Endothelial cell (in vitro differentiated cells): Measurements from ENCODE around the gene PCDH1. TPM values are rescaled to one million over a fixed set of nuclear protein-coding genes. Genes with fewer than 3 reads are reported as not detected.

Experiments used
- DNase-seq: peaks from one replicate; pipeline ENCODE4 v3.0.0; 2021; ENCODE audit warnings: low spot score
- H3K27ac Mint-ChIP-seq: one replicate; pipeline ENCODE4 v1.8.0; 2021; ENCODE audit warnings: mixed read lengths, inconsistent platforms; ENCODE audit not compliant: unreplicated experiment
- H3K27me3 Mint-ChIP-seq: one replicate; pipeline ENCODE4 v1.8.0; 2021; ENCODE audit warnings: mild to moderate bottlenecking, moderate library complexity, mixed read lengths, inconsistent platforms; ENCODE audit not compliant: unreplicated experiment
- H3K36me3 Mint-ChIP-seq: one replicate; pipeline ENCODE4 v1.8.0; 2021; ENCODE audit warnings: mild to moderate bottlenecking, low read depth, mixed read lengths, inconsistent platforms; ENCODE audit not compliant: unreplicated experiment
- H3K4me1 Mint-ChIP-seq: one replicate; pipeline ENCODE4 v1.8.0; 2021; ENCODE audit warnings: mild to moderate bottlenecking, mixed read lengths, inconsistent platforms; ENCODE audit not compliant: unreplicated experiment
- H3K4me3 Mint-ChIP-seq: one replicate; pipeline ENCODE4 v1.8.0; 2021; ENCODE audit warnings: mild to moderate bottlenecking, mixed read lengths, inconsistent platforms; ENCODE audit not compliant: unreplicated experiment
- H3K9me3 Mint-ChIP-seq: one replicate; pipeline ENCODE4 v1.8.0; 2021; ENCODE audit warnings: mixed read lengths, inconsistent platforms; ENCODE audit not compliant: unreplicated experiment
- total RNA-seq: library from RNA; stranded (reverse); fragmentation: NEBNext Ultra II Directional; extraction: Animal tissue kit (Norgen Biotek cat#: 25700); gene quantifications from one replicate; pipeline ENCODE4 v1.2.1, GENCODE V29; 2021; ENCODE audit not compliant: unreplicated experiment
- TF ChIP-seq, protein P1 (sequence below): fragments of 200-600 bp; sonication (generic); IDR thresholded peaks from one replicate; pipeline ENCODE4 v1.5.0; 2021; ENCODE audit warnings: antibody characterized with exemption; ENCODE audit not compliant: unreplicated experiment

Gene PCDH1
- total RNA-seq, 1 donor from 2014 or later = 140 TPM

DNA sequence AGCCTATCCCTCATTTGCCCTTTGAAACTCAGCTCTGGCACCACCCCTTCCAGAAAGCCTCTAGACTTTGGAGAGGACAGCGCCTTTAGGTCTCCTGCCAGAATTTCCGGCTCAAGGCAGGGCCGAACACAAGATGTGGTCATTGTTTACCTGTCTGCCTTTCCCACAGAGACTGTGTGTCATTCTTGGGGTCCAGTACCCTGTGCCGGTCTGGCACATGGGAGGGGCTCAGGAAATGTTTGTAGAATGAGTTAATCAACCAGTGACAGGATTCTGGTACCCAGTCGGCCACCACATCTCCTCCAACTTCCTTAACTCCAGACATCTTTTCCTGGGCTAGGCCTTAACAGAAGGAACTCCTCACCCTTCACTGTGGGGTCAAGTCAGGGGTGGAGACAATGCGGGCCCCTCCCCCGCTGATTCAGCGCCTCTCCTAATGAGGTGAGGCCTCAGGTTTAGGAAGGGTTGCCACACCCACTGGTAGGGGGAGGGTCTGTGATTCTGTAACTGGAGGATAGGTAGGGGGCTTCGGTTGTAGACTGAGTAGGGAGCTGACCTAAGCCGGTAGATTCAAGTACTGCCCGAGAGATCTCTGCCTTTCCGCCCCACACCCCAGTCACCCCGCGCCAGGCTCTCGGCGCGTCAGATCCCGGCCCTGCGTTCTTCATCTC, 29.3 kb downstream of the PCDH1 start:
- H3K4me3 Mint-ChIP-seq = peak overlapping the region; percentile 51
- DNase-seq = peak; percentile 64
- peaks cover 20% of the 10 kb centered on the region for H3K27me3 Mint-ChIP-seq
- H3K27ac Mint-ChIP-seq = peak overlapping the region; percentile 95
- TF ChIP-seq, protein P1, sequence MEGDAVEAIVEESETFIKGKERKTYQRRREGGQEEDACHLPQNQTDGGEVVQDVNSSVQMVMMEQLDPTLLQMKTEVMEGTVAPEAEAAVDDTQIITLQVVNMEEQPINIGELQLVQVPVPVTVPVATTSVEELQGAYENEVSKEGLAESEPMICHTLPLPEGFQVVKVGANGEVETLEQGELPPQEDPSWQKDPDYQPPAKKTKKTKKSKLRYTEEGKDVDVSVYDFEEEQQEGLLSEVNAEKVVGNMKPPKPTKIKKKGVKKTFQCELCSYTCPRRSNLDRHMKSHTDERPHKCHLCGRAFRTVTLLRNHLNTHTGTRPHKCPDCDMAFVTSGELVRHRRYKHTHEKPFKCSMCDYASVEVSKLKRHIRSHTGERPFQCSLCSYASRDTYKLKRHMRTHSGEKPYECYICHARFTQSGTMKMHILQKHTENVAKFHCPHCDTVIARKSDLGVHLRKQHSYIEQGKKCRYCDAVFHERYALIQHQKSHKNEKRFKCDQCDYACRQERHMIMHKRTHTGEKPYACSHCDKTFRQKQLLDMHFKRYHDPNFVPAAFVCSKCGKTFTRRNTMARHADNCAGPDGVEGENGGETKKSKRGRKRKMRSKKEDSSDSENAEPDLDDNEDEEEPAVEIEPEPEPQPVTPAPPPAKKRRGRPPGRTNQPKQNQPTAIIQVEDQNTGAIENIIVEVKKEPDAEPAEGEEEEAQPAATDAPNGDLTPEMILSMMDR = no peak
- no peaks in the 10 kb centered on the region for H3K9me3 Mint-ChIP-seq
- peaks cover 51% of the 10 kb centered on the region for H3K4me1 Mint-ChIP-seq
- peaks cover 15% of the 10 kb centered on the region for H3K36me3 Mint-ChIP-seq

DNA sequence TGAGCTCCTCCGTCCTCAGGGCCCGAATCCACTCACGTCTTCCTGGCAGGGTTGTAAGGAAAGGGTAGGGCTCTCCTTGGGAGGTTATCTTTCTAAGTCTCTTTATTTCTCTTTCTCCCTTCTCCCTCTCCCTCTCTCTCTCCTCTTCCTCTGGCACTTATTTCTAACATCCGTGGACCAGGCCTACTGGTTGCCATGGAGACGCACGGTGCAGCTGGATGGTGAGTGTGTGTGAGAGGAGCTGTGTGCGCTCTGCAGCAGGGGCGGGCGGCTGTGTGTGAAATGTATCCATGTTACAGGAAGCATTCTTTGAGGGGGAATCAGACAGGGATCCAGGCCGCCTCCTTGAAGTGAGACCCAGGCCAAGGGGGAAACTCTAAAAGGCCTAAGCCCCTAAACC, 32.2 kb downstream of the PCDH1 start:
- no peak overlapping the region for H3K4me3 Mint-ChIP-seq
- no peak for DNase-seq
- H3K27me3 Mint-ChIP-seq = peaks cover 22% of the 10 kb centered on the region
- peaks cover 70% of the 10 kb centered on the region for H3K4me1 Mint-ChIP-seq
- H3K9me3 Mint-ChIP-seq = no peaks in the 10 kb centered on the region
- H3K36me3 Mint-ChIP-seq = peaks cover 17% of the 10 kb centered on the region
- TF ChIP-seq, protein P1 = no peak
- H3K27ac Mint-ChIP-seq = peak overlapping the region; percentile 24

DNA sequence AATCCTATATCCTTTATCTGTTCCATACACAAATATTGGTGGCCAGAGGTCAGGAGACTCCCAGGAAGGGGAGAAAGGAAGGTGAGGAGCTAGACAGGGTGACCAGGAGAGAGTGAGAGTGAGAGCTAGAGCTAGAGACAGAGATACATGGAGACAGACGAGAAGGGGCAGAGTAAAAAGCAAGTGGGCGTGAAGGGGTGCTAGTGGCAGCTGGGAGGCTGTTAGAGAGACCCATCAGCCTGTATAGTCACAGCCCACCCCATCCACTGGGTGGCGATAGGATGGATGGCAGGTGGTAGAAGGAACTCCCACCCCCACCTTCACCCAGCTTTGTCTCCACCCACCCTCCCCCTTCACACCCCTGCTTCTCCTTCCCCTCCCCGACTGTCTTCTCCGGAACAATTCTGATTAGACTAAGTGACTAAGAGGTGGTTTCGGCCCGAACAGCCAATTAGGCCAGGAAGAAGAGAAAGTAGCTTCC, 32.8 kb downstream of the PCDH1 start:
- TF ChIP-seq, protein P1 = no peak
- Mint-ChIP-seq H3K9me3 (no peaks in the 10 kb centered on the region), H3K27me3 (peaks cover 22% of the 10 kb centered on the region), H3K36me3 (peaks cover 17% of the 10 kb centered on the region), H3K27ac (no peak overlapping the region), H3K4me3 (no peak overlapping the region), H3K4me1 (peaks cover 72% of the 10 kb centered on the region)
- DNase-seq = no peak

DNA sequence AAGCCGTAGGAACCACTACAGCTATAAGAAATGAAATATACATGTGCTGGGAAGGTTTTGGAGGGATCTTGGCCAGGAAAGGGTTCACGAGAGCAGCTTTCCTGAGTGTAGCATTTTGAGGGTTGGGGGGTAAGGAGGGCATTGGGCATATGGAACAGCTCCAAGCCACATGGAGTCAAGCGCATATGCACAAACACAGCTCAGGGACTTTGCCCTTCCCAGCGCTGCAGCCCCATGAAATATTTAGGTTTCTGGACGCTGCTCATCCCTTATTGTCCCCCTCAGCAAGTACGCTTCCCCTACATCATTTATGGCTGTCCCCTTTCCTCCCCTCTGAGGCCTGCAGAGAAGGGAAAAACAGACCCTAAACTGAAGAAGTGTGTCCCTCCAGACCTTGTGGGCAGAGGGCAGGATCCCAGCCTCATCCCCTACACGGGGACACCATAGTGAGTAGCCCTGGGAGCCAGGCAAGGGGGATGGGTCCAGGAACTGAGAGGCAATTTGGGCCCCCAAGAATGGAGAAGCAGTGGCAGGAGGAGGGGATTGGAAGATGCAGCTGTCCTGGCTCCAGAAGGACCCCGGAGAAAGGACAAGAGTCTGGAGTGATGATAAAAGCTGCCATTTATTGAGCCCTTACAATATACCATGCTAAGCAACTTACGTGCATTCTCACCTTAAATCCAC, 33.7 kb downstream of the PCDH1 start:
- peaks cover 23% of the 10 kb centered on the region for H3K27me3 Mint-ChIP-seq
- DNase-seq = no peak
- H3K36me3 Mint-ChIP-seq = peaks cover 17% of the 10 kb centered on the region
- TF ChIP-seq, protein P1 = no peak
- H3K4me1 Mint-ChIP-seq = peaks cover 77% of the 10 kb centered on the region
- no peaks in the 10 kb centered on the region for H3K9me3 Mint-ChIP-seq
- peak overlapping the region; percentile 52 for H3K27ac Mint-ChIP-seq
- H3K4me3 Mint-ChIP-seq = no peak overlapping the region
